PFSK-1 (cell line): ENCODE measurements around the gene TRIM44.

Source experiments
- FOXP2 ChIP-seq: optimal IDR thresholded peaks from 2 replicates; pipeline ENCODE3; 2011; ENCODE audit warnings: borderline replicate concordance, control low read depth, inconsistent platforms; ENCODE audit not compliant: insufficient read depth; ENCODE audit errors: extremely low read length, extremely low read depth
- POLR2AphosphoS5 ChIP-seq: IDR thresholded peaks from 2 replicates; pipeline ENCODE4 v1.6.1; 2012; ENCODE audit warnings: low read depth, mild to moderate bottlenecking, control low read depth, low read length, moderate library complexity
- SIN3A ChIP-seq: IDR thresholded peaks from 2 replicates; pipeline ENCODE4 v1.6.1; 2012; ENCODE audit warnings: mild to moderate bottlenecking, low read length, moderate library complexity, borderline replicate concordance; ENCODE audit not compliant: insufficient read depth
- TAF1 ChIP-seq: IDR thresholded peaks from 2 replicates; pipeline ENCODE4 v1.6.1; 2012; ENCODE audit warnings: low read length, control low read depth, borderline replicate concordance; ENCODE audit not compliant: insufficient read depth
- TF ChIP-seq, protein P1 (sequence below), 2 experiments: IDR thresholded peaks; 2 replicates each; pipeline versions ENCODE4 v1.6.1 to v1.8.0; 2011 to 2012; ENCODE audit warnings: low read depth in 2 of 2, low read length in 2 of 2, control low read depth in 1 of 2, inconsistent platforms in 1 of 2, mild to moderate bottlenecking in 1 of 2, moderate library complexity in 1 of 2; ENCODE audit not compliant: insufficient read depth in 1 of 2

TRIM44 gene

DNA sequence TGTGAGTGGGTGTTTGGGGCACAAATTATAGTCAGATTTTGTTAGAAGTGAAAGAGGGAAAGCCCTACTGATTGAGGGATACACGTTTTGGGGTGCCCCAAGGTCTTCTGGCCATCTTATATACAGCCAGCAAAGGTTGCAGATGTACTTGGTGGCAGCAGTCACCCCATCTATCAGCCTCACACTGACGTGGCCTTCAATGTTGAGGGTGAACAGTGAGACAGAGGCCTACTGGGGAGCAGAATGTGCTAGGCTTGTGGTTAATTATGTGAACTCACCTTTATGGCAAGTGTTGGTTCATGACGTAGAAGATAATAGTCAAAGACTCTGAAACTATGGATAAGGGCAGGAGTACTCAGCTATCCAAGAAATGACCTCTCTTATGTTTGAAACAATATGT is 121.2 kb downstream of the TRIM44 start:
- no peak for TF ChIP-seq POLR2AphosphoS5
- TF ChIP-seq, protein P1, sequence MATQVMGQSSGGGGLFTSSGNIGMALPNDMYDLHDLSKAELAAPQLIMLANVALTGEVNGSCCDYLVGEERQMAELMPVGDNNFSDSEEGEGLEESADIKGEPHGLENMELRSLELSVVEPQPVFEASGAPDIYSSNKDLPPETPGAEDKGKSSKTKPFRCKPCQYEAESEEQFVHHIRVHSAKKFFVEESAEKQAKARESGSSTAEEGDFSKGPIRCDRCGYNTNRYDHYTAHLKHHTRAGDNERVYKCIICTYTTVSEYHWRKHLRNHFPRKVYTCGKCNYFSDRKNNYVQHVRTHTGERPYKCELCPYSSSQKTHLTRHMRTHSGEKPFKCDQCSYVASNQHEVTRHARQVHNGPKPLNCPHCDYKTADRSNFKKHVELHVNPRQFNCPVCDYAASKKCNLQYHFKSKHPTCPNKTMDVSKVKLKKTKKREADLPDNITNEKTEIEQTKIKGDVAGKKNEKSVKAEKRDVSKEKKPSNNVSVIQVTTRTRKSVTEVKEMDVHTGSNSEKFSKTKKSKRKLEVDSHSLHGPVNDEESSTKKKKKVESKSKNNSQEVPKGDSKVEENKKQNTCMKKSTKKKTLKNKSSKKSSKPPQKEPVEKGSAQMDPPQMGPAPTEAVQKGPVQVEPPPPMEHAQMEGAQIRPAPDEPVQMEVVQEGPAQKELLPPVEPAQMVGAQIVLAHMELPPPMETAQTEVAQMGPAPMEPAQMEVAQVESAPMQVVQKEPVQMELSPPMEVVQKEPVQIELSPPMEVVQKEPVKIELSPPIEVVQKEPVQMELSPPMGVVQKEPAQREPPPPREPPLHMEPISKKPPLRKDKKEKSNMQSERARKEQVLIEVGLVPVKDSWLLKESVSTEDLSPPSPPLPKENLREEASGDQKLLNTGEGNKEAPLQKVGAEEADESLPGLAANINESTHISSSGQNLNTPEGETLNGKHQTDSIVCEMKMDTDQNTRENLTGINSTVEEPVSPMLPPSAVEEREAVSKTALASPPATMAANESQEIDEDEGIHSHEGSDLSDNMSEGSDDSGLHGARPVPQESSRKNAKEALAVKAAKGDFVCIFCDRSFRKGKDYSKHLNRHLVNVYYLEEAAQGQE (IDR thresholded peaks at IDR 0.05; ENCODE audit: insufficient read depth in 1 of 2, low read depth in 2 of 2, low read length in 2 of 2) = no peak
- no peak for TF ChIP-seq TAF1
- TF ChIP-seq SIN3A = no peak
- no peak for TF ChIP-seq FOXP2

DNA sequence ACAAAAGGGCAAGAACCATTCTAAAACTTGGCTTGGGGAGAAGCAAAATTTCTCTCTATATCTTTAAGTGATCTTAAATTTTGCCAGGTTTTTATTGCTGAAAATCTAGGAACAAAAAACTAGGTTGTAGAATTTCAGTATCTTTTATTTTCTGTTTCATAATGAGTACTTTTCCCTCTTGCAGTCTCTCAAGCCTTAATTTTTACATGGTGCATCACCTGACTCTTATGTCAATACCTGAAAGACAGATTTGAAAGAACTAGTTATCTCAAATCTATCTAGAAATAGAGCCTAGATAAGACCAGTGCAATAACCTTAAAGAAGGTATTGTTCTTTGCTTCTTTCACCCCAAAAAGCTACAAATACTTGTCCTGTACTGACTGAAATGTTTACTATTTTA is 122.1 kb downstream of the TRIM44 start:
- no peak for TF ChIP-seq TAF1
- TF ChIP-seq, protein P1 (IDR thresholded peaks at IDR 0.05; ENCODE audit: insufficient read depth in 1 of 2, low read depth in 2 of 2, low read length in 2 of 2) = no peak
- TF ChIP-seq POLR2AphosphoS5 = no peak
- TF ChIP-seq FOXP2 = no peak
- TF ChIP-seq SIN3A = no peak

DNA sequence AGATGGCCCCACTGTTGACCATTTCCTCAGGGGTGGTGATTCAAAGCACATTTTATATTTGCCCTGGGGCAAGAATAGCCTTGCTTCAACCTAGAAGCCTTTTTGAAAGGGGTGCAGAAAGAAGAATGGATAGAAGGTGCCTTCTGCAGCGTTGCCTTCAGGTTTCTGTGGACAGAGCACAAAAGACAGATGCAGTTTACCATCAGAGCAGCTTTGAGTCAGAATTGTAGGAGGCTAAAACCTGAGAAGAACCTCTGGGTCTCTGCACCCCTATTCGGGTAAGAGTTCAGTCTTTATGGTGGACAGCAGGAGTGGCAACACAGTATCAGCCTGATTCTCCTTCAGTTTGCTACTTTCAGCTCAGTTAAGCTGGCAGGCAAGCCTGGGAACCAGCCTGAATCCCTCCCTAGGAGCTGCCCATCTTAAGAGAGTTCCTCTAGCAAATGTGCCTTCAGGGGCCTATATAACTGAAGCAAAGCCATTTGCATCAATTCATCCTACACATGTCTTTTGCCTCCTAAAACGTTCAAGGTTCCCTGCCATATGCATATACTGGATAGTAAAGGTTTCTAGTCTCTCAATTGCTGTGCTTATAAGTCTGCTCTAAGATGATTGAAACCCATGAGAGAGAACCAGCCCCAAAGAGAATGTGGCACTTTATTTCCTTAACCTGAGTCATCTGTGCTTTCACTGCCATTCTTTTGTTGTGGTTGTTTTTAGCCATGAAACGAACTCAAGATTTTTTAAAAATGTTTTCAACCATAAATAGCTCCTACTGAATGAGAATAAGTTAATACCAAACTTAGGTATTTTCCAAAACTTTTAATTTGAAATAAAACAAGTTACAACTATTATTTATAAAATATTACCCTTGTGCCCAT is 123.0 kb downstream of the TRIM44 start:
- TF ChIP-seq FOXP2 = no peak
- TF ChIP-seq POLR2AphosphoS5 = no peak
- no peak for TF ChIP-seq SIN3A
- TF ChIP-seq, protein P1 (IDR thresholded peaks at IDR 0.05; ENCODE audit: insufficient read depth in 1 of 2, low read depth in 2 of 2, low read length in 2 of 2) = no peak
- no peak for TF ChIP-seq TAF1

DNA sequence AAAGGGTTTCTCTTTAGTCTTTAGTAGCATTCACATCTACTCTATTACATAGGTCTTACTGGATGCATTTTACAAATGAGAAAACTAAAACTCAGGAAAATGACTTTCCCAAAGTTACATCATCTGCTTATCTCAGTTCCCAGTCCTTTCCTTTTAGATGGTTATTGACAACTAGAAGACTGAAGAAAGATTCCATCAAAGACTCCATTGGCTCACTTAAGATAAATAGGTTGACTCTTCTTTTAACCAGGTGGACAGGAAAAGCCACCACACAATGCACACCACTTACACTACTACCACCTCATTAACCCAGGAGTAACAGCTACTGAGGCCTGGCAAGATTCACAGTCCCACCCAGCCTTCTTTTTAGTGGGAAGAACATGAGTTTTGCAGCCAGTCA is 123.6 kb downstream of the TRIM44 start:
- no peak for TF ChIP-seq FOXP2
- no peak for TF ChIP-seq TAF1
- TF ChIP-seq SIN3A = no peak
- TF ChIP-seq, protein P1 (IDR thresholded peaks at IDR 0.05; ENCODE audit: insufficient read depth in 1 of 2, low read depth in 2 of 2, low read length in 2 of 2) = no peak
- no peak for TF ChIP-seq POLR2AphosphoS5
